SH-SY5Y (cell line): ENCODE data around the gene ZC2HC1B.

ENCODE experiments used
- GATA2 ChIP-seq: IDR thresholded peaks from 2 replicates; pipeline ENCODE4 v1.6.1; 2011; ENCODE audit warnings: mild to moderate bottlenecking, low read depth, low read length
- GATA3 ChIP-seq: IDR thresholded peaks from 2 replicates; pipeline ENCODE4 v1.6.1; 2011; ENCODE audit warnings: low read depth, mild to moderate bottlenecking, low read length, moderate library complexity

DNA sequence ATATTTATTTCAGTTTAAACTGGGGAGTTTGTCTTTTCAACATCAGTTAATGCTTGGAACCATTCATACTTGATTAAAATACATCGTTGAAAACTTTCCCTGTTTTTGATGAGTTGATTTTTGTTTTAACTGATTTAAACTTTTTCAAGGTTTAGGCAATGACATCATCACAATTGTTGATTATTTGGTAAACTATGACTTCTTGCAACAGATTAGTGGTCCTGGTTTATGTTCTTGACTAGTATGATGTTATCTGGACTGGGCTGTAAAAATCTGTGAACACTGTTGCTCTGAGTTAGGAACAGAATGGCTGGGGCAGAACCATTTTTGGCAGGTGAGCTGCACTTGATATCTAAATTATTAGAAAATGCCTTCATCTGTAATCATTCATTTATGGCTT lies at the start of gene ZC2HC1B:
- no peak for TF ChIP-seq GATA3
- no peak for TF ChIP-seq GATA2
